ENCODE data around the gene DIDO1.
"Not testable (repeated sequence)": the region's sequence is repeated elsewhere in the genome, so short reads cannot be mapped to it uniquely, and the experiment has no call there.

Gene DIDO1

DNA sequence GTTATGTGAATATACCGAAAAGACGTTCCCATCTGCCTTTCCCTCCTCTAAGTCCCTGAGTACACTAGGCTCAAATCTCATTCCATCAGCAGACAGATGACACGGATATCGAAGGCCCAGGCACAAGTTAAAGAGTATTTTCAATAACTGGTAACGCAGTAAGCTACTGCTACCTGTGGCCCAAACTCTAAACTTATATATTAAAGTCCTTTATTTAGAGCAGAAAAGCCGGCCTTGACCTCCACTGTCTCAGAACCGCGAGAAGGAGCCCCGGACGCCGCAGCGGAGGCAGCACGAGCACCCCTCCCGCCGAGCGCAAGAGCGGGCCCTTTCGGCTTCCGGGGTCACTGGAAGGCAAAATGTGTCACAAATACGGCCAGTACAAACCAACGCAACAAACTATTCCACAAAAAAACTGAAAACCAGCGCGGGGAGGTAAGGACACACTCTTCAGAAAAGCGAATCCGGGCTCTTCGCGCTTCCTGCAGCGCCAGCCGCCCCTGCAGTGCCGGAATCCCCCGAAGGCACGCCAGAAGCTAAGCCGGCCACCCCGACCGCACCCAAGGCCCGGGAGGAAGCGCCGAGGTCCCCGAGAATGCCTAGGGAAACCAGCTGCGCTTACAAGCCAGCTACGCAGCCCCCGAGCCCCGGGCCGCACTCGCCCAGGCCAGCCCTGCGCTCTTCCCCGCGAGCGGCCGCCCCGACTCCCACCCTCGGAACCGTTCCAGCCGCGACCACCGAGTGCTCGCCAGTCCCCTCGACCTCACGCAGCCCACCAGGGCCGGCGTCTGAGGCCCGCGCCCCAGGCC, 681 bp downstream of the DIDO1 start:
- DNase-seq: peak; percentile 51

DNA sequence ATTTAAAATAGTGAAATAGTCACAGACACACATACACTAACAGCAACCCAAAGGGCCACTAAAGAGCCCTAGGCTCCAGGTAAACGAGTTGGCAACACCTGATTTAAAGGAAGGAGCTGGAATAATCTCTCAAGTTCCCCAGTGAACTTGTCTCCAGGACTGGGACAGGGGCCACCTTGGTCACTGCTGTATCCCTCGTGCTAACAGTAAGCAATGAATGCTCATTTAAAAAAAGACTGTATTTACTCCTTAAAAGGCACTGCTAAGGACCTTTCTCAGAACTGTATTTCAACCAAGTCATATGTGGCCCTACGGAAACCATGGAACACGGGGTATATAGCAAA, 1.3 kb downstream of the DIDO1 start:
- DNase-seq: no peak

DNA sequence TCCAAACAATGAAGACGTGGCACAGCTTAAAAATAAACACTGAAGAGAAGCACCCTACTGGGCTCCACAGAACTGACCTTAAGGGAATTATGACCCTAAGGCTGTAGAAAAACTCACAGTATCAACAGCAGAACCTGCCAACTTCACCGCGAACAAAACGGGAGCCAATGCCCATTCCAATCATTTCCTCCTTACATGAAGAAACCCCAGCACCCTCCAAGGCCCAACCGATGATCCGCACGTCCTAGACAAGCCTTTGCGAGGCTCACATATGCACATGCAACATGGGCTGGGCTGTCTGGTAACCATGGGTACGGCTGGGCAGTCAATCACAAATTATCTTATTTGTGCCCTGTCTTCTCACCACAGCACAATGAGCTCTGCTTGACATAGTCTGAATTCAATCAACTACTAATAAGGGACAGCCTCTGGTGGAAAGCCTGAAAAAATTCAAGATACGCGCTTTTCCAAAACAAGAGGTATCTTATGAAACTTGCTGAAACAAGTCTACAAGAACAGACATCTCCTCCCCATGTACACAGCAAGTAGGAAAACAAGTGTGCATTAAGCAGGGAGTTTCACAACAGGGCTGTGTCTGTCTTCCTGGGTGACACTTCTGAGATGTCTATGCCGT, 1.7 kb downstream of the DIDO1 start:
- peak; percentile 39 for DNase-seq

DNA sequence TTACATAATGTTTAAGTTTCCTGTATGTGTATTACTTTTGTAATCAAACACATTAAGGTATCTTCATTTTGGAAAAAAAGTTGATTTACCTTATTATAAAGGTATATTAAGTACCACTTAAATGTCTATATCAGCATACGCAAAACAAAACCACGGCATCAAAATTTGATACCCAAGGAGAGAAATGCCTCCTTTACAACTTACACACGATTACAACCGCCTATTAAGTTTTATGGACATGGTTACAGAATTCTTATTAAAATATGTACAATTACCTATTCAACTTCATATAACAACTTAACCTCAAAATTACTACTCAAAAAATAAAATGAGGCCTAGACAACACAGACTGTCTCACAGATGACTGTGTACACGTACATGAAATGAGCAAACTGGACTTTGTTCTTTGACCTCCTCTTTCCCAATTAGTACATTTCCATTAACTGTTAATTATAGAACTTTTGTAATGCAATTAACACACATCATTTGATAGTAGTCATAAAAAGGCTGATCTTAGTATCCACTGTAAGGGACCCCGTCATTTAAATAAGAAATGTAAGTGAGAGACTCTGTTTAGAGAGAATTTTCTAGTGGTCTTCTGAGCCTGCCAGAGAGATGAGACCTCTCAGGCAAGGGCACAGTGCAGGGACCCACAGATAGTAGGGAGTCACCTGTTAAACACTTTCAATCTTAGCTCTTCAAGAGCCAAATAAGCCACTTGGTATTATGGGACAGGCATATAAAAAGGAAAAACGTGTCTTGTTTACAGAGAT, 2.5 kb downstream of the DIDO1 start:
- DNase-seq: no peak

DNA sequence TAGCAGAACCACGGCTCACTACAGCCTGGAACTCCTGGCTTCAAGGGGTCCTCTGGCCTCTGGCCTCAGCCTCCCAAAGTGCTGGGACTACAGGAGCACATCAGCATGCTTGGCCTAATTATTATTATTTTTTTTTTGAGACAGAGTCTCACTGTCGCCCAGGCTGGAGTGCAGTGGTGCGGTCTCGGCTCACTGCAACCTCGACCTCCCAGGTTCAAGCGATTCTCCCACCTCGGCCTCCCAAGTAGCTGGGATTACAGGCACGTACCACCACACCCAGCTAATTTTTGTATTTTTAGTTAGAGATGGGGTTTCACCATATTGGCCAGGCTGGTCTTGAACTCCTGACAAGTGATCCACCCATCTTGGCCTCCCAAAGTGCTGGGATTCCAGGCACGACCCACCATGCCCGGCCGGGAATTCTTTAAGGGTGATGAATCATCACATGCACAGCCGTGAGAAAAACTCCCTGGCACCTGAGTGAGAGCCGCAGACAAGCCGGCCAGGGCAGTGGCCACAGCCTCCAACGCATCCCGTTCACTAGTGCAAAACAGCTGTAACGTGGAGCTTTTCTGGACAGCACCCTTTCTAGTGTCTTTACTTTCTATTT, 3.1 kb downstream of the DIDO1 start:
- DNase-seq: not testable (repeated sequence)

DNA sequence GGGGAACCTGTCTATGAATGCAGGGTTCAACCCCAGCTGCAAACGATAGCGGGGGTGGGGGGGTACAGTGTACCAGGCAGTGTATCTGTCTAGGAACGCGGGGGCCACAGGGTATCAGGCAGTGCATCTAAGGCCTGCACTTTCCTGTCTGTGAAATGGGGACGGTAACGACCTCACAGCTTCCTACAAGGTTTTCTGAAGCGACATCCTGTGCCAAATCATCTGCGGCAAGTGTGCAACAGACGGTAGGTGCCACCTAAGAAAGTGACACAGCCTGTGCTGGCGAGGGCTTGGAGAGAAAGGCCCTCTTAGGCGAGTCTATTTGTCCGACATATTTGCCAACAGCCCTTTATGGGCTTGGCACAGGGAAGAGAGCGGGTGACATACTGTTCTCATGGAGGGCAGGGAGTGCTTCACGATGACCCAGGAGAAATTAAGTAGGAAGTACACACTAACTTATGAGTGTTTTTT, 3.8 kb downstream of the DIDO1 start:
- no peak for DNase-seq

DNA sequence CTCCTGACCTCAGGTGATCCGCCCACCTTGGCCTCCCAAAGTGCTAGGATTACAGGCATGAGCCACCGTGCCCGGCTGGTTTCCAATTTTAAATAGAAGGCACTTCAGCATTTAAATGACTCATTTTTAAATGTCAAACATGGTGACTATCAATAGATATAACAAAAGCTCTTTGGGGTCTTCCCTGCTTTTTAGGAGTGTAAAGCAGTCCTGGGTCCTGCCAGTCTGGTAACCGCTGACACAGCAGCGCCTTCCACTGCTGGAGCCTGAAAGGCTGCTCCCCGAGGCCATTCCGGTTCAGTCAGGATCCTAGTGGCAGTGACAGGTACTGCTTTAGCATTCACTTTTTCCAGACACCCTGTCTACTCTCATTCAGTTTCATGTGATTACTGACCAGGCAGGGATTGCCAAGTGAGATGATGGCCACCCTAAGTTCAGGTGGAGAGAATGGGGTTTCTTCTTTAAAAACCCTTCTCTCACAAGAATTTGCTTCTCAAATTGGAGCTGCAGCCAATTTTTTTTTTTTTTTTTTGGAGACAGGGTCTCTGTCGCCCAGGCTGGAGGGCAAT, 5.1 kb downstream of the DIDO1 start:
- peak; percentile 75 for DNase-seq

DNA sequence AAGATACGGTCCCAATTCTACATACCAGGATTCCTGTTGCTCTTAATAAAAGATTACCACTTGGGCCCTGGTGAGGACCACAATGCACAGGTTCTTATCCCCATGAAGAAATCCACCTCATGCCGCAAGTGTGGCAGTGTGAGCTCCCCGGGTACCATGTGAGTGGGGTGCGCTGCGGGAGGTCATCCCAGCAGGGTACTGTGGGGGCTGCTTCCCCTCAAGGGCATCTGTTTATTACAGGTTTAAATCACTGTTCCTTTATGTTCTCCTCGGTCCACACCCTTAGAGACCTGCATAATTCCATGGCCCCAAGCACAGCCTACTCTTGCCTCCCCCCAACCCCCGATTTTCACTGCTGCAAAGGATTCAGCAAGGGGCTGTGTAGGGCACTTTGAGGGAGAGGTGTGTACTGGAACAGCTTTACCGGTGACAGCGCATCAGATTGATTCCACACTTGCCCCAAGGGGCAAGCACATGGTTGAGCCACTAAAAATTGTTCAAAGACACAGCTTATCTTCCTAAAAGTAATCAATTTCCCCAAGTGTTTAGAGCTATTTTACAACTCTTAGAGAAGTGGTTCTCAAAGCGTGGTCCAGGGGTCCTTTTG, 6.2 kb downstream of the DIDO1 start:
- no peak for DNase-seq

DNA sequence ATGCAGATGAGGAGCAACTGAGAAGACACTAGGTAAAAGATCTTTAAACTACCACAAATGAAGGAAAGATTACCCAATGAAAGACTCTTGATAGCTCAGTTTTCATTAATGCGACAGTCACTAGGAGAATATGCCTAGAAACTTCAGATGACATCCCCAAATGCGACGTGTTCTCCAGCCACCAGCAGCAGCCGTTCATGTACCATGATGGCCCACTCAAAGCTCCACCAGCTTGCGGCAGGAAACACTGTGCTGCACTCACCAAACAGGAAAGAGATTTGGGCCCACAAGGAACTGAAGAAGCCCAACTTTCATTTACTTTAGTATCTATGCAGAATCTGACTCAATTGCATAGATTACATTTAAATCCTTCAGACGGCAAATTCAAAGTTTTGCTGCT, 7.5 kb downstream of the DIDO1 start:
- no peak for DNase-seq

DNA sequence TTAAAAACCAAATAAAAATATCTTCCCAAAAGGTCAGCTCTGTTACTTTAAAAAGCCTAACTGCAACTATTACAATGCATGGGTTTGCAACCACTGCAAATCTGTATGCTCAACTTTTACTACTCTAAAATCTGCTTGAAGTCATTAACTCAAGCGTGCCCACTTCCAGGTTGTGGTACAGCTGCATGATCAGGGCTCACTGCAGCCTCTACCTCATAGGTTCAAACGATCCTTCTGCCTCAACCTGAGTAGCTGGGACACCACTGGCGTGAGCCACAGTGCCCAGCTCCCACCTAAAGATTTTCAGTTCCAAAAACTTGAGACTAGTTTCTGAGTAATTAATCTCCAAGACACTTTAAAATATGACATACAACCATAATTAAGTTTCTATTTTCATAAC, 8.2 kb downstream of the DIDO1 start:
- no peak for DNase-seq

DNA sequence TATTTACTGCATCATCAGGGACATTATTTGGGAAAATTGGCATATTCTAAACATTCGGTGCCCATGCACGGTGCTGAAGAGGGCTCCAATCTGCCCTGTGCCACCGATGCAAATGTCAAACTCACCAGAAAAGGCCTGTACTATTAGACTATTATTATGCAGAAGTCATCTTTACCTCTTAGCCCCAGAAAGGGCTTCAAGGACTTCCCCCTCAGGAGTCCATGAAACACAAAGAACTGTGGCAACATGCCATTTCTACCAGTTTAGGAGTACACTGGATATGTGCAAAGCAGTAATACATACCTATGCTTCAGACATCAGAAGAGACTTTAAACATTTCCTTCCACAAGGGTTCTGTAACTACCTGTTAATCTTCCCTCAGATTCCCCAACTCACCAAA, 8.6 kb downstream of the DIDO1 start:
- DNase-seq: no peak

DNA sequence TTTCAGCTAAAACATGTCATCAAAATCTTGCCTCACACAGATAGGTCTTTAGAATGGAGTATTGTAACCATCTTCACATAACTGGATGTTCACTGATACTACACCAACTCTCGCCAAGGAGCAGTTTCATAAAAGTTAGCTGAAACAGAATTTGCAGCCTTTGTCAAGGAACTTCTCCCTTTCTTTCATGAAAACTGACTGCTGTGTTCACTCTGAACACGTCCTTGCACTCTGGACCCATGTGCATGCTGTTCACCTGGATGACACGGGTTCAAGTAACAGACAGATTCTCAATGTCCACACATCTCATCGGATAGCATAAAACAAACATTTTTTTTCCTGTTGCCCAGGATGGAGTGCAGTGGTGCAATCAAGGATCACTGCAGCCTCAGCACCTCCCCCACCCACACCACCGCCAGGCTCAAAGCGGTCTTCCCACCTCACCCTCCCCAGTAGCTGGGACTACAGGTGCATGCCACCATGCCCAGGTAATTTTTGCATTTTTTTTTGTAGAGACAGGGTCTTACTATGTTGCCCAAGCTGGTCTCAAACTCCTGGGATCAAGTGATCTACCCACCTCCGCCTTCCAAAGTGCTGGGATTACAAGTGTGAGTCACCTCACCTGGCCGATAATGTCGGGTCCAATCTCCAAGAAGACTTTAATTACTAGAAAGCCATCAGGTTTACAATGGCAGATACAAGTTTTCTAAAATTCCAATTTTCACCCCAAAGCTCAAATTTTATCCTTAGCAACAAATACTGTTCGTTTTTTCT, 9.4 kb downstream of the DIDO1 start:
- no peak for DNase-seq

DNA sequence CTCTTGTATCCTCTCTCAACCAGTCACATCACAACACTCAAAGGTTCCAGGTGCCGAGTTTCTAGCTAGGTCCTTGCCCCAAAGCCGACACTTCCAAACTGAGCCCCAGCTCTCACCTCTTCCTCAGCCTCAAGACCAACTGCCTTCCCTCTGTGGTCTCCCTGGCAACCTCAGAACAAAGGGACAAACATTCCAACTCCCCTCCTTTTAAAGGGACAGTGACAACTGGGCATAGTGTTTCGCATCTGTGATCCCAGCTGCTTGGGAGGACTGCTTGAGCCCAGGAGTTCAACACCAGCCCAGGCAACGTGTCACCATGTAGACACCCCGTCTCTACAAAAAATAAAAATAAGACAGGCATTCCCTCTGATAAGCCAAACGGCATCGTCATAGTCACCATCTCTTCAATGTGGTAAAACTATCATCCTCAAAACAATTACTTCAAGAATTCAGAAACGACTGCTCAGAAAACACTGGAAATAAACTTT, 11.3 kb downstream of the DIDO1 start:
- DNase-seq: no peak

DNA sequence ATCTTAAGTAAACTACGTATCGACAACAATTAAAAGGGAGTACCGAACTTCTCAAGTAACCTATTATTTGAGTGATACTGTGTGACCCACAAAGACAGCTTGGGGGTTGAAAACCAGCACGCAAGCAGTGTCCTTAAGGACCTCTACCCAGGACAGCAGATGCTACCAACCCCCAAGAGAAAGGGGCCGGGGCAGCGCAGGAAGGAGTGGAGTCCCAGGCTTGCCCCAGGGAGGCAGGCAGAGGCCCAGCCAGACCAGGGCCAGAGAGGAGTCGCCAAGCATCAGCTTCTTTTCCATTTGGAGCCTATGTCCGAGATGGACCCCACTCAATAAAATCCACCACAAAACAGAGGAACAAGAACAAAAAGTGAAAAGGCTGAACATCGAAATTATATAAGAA, 11.9 kb downstream of the DIDO1 start:
- no peak for DNase-seq

DNA sequence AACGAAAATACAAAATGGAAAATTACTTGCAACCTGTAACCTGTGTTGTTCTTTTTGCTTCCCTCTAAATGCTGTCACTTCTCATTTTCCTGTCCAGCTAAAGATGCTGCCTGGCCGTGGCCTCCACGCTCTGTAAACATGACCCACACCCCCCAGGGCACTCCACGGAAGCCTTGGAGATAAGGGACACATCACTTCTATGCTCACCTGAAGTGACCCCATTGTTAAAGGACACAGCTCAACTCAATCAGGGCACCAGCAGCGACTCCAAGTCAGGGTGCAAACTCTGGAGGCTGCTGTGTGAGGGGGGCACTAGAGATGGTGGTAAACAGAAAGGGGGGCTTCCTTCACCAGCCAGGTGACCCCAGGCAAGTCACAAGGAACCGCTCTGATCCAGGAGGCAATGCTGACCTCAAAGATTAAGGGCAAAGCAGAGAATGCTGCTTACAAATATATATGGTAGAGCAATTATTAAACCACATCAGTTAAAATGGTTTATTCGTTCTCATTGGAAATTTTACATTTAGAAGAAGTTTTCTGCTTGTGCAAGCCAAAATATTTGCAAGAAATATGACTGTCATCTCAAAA, 13.2 kb downstream of the DIDO1 start:
- DNase-seq: no peak

DNA sequence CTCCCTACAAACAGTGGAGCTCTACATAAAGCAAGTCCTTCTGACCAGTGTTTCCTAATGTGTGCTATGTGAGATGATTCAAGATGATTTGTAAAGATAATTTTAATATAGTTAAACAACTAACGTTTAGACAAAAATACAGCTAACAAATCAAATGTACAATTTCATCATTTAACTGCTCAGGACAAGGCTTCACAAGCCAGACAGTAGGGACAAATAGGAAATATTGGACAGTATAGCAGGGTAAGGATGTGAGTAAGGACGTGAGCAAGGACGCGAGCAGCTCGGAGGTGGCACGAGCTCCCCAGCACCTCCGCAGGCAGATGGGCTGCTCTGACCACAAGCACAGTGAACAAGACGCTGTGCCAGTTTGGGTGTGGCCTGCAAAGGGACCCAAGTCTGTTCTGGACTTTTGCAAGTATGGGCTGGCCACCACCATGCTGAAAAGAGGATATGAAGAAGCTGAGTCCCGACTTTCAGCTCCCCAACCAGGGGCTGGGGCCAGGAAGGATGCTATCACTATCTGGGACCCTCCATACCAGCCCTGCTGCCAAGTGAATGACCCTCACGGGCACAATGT, 14.5 kb downstream of the DIDO1 start:
- DNase-seq: no peak

DNA sequence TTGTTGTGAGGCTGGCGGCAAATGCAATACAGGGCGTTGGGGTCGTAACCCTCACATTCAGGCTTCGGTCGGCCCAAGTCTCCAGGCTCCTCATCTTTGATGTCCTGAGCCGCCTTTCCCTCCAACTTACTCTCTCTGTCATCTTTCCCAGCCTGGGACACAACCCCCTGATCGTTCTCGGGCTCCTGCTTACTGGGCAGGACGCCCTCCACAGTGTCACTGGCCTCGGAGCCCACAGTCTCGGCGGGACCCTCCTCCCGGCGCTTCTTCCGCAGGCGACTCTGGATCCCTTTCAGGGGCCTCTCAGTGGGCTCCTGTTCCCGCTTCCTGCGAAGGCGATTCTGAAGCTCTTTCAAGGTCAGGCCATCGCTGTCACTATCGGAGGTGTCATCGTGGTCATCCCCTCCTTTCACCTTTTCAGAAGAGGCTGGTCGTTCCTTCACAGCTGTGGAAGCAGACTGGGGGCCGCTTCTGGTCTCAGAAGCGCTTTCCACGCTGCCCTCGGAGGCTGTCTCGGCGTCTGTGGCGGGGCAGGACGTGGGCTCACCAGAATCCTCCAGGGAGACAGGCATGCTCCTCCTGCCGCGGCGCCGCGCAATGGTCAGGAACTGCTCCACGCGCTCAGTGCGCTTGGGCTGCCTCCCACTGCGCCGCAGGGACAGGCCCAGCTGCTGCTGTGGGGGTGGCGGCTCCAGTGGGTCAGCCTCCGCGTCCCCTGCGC, 15.4 kb downstream of the DIDO1 start:
- no peak for DNase-seq

DNA sequence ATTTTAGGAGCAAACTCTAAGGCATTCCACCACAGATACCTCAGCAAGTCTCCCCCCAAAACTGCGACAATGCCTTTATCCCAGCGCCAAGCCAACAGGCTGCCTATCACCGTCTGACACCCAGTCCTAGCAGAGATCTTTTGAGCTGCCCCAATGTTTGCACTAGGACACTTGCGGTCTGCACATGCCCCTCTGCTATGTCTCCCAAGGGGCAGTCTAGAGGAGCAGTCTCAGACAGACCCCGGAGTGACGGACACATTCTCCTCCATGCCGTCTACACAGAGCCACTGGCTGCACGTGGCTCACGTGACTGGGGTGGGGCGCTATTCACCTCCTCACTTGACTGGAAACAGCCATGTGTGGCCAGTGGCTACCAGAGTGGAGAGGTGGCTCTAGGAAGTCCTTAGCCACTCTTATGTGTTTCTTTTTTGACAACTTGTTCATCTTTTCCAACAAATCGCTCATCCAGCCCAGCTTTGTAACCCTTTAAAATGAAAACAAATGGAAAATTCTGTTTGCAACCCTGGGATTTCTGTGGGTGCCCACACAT, 16.0 kb downstream of the DIDO1 start:
- DNase-seq: no peak

DNA sequence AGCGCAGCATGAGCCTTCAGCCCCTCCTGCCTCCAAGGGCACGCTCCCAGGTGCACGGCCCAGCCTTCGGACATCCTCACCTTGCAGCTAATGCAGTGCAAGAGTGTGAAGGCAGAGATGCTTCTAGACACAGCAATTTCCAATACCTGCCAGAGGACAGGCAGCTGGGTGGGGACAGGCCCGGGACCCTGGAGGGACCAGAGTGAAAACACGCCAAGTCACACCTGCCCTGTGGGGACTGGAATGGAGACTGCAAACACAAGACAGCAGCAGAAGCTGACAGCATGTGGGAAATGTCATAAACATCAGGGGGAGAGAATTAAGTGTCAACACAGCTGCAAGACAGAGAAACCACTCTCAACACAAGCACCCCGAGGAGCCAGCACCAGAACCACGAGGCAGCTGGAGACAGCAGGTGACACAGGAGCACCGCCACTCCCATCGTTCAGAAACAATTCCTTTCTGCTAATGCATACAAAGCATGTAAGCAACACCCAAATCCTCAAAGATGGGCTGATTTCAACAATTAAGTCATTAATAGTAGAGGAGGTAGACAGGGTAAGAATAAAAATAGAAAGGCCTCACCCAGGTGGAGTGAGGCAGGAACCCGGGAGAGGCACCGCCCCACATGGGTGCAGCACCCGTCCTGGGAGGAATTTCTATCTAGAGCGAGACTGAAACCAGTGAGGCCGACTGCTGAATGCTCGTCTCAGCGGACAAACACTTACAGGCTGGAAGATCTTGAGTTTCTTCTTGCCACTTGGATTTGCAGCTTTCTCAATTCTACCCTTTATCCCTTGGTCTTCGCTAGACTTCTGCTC, 17.1 kb downstream of the DIDO1 start:
- DNase-seq: no peak
